Forelimb muscle (tissue), 1 donor: ENCODE data around the gene KRTAP10-11. TPM values are rescaled to one million over a fixed set of nuclear protein-coding genes. Genes with fewer than 3 reads are reported as not detected.
"Not testable (repeated sequence)": the region's sequence is repeated elsewhere in the genome, so short reads cannot be mapped to it uniquely, and the experiment has no call there.

ENCODE experiments used
- DNase-seq: peaks from one replicate; pipeline ENCODE4 v3.0.0-alpha.2; 2013; ENCODE audit warnings: low read depth
- polyA plus RNA-seq: library from polyadenylated mRNA; unstranded; fragments of 120-200 nt; gene quantifications from one replicate; pipeline ENCODE4 v1.2.1, GENCODE V29; 2013; ENCODE audit not compliant: insufficient read length

Gene KRTAP10-11
- polyA plus RNA-seq, 1 donor = not detected

DNA sequence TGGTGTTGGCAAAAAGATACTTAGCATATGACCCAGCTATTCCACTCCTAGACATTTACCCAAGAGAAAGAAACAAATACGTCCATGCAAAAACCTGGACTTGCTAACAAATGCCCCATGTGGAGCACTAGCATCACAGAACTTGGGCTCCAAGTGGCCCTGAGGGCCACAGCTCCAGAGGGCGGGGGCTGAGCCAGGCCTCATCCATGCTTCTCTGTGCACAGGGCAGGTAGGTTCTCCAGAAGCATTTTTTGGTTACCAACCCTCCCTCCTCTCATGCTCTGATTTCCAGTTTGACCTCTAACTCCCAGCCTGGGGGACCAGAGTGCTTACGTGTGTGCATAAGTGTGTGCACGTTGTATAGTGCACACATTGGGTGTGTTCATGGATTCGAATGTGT is 18.5 kb downstream of the KRTAP10-11 start:
- DNase-seq = no peak

DNA sequence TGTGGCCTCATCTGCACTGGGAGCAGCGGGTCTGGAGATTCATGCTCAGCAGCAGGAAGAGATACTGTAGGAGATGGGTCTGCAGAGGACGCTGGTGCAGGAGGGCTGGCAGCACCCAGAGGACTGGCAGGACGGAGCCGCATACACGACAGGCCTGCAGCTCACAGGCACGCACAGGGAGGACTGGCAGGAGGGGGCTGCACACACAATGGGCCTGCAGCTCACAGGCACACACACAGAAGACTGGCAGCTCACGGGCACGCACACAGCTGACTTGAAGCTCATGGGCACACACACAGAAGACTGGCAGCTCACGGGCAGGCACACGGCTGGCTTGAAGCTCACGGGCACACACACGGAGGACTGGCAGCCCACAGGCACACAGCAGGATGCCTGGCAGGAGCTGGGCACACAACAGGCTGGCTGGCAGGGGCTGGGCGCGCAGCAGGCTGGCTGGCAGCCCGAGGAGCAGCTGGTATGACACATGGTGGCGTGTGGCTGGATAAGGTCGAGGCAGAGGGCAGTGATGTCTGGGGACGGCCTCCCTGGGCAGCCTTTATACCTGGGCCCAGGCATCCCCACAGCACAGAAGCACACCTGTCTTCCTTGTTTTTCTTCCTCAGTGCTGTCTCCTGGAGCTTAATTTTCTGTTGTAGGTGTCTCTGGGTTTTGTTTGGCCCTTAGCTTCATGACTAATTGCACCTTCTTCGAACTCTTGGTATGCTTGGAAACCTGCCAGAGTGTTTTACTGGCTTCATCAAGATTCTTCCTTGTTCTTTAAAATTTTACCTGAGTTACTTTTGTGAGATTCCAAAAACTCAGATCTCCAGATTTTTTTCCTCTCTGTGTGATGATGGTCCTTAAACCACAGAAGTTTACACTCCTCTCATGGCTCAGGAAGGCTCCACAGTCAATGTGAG is 20.4 kb downstream of the KRTAP10-11 start, which contains the start of gene KRTAP12-2:
TSS of gene KRTAP12-2 (minus strand) at position 527 of the 920 bp plus-strand sequence. CDS start at position 486, 41 bp downstream.
- DNase-seq = no peak

- no peak for DNase-seq
Observed at GRCh38 chr21:44667612-44668011, 21.4 kb downstream of the KRTAP10-11 start.

GRCh38 chr21:44670642-44671432 is 24.6 kb downstream of the KRTAP10-11 start:
- DNase-seq = no peak

- DNase-seq = no peak
Observed at GRCh38 chr21:44671911-44672310, 25.7 kb downstream of the KRTAP10-11 start.

DNA sequence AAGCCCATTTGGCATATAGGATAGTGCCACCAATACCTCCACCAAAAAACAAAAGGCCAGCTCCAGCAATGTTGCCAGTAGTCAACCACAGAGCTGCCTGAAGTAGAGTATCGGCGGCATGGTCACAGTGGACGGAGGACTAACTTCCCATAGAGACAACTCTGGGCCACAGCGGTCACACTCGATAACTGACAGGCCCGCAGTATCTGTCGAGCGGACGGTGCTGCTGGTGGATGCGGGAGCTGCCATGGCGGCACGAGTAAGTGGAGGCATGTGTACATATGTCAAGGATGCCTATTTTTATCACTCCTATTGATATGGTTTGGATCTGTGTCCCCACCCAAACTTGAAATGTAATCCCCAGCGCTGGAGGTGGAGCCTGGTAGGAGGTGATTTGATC is 31.7 kb downstream of the KRTAP10-11 start:
- DNase-seq = no peak

DNA sequence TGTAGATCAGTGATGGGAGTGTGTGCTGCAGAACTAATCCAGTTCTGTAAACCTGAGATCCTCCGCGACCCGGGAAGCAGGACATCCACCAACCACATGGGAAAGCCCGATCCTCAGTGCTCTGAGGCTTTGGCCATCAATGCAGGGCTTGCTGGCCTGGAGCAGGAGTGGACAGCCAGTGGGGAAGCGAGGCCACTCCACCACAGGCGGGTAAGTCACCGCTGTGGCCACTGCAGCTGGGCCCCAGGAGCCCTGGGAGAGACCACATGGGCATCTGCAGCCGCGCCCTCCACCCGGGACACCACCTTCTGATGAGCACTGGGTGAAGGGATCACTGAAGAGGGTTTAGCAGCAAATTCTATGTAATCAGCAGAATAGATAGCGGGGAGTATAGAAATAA is 34.9 kb downstream of the KRTAP10-11 start:
- no peak for DNase-seq

GRCh38 chr21:44681861-44682579 is 35.8 kb downstream of the KRTAP10-11 start, which contains the start of gene KRTAP12-1:
Gene KRTAP12-1 (minus strand): TSS chr21:44682163. CDS start chr21:44682123, 40 bp downstream.
- no peak for DNase-seq

GRCh38 chr21:44682580-44683151 is 36.5 kb downstream of the KRTAP10-11 start:
- no peak for DNase-seq

- DNase-seq = no peak
Observed at GRCh38 chr21:44684077-44684476, 37.9 kb downstream of the KRTAP10-11 start.

DNA sequence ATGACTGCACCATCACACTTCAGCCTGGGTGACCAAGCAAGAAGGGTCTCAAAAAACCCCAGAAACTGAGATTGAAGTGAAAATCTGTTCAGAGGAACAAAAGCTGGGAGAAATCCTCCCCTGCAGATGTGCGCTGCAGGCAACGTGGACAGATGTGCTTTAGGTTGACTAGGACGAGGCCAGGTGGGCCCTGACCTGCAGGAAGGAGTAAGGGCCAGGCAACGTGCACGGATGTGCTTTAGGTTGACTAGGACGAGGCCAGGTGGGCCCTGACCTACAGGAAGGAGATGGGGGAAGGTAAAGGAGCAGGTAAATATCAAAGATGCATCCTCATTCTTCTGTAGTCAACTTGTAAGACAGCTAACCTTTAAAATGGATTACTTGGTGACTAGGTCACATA is 38.3 kb downstream of the KRTAP10-11 start:
- no peak for DNase-seq

DNA sequence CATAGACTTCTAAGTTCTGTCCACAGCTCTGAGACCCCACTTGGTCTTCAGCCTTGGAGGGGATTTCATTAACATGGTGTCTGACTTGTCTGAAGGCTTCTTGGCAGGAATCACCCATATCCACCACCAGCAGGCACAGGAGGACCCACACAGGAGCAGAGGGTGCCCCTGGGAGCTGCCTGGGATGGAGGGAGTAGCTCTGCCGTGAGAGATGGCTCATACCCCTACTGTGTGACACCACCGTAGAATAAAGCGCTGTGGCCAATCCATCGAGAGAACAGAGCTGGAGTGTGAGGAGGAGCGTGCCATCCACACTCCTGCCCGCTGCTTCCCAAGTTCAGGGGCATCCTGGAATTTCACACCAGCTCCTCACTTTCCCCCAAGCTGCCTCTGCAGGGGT is 38.8 kb downstream of the KRTAP10-11 start:
- not testable (repeated sequence) for DNase-seq

DNA sequence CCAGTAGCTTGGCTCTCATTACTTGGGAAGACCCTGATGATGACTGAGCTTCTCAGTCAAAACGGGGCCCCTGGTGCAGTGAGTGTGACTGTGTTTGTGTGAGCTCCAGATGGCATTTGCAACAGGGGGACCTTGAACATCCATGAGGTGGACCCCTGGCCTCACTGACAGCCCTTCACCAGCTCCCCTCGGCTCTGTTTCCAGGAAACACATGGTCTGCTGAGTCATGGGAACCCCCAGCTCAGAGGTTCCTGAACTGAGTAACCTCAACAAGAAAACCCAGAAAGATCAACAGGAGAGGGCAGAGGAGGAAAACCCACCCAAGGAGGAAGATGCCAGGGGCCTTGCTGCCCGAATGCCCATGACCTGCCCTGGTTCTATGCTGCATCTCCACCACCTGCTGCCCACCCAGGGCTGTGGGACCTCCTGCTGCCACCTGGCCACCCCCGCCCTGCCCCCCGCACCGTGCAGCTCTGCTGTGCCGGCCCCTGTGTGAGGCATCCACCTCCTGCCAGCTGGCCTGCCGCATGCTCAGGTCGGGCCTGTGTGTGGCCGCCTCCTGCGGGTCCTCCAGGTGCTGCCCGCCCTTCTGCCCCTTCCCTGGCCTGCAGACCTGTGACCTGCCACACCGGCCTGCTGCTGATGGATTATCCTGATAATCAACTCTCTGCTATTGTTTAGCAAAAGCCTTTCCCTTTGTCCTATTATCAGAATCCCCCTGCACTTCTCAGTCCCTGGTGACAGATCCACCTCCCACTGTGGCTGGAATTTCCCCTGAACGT is 40.0 kb downstream of the KRTAP10-11 start:
- DNase-seq = no peak

DNA sequence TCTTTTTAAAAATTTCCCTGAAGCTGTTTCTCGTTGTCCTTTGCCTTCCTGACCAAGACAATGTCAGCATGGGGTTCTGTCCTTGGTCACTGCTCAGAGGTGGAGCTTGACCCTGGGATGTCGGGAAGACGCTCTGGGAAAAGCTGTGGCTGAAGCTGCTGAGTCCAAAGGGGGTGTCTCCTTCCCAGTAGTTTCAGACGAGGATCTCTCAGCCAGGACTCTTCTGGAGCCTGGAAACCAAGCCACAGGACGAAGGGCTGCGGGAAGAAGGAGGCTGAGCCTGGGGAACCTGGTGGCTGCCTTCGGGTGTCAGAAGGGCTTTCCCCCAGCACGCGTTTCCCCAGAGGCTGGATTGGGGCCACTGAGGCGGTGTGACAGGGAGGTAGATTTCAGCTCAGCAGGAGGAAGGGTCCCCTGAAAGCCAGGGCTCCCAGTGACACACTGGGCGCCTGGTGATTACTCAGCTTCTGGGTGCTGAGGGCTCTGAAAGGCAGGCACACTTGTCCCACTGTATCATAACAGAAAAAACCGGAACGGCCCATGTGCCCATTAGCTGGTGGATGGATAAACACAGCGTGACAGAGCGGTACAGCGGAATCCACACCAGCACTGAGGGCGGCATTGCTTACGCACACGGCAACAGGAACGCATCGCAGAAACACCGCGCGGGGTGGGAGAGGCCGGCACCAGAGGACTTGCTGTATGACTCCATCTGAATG is 40.8 kb downstream of the KRTAP10-11 start:
- no peak for DNase-seq

DNA sequence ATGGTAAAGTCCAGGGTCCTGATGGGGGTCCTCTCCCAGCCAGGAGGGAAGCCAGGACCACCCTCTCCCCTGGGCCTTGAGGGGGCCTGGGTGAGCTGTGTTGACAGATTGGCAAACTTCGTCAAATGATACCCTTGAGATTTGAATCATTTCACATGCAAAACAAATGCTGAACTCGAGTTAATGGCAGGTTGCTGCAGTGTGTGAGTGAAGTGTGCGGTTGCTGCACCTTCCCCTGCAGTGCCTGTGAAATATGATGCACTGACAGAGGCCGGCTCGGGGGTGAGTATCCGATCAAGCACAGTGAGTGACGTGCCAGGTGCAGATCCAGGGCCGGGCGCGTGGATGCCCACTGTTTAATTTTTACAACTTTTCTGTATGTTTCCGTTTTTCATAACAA is 41.5 kb downstream of the KRTAP10-11 start:
- no peak for DNase-seq

DNA sequence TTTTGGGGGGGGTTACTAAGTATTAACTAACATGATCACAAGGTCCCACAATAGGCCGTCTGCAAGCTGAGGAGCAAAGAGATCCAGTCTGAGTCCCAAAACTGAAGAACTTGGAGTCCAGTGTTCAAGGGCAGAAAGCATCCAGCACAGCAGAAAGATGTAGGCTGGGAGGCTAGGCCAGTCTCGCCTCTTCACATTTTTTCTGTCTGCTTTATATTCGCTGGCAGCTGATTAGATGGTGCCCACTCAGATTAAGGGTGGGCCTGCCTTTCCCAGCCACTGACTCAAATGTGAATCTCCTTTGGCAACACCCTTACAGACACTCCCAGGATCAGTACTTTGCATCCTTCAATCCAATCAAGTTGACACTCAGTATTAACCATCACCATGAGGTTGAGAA is 43.5 kb downstream of the KRTAP10-11 start:
- DNase-seq = not testable (repeated sequence)

DNA sequence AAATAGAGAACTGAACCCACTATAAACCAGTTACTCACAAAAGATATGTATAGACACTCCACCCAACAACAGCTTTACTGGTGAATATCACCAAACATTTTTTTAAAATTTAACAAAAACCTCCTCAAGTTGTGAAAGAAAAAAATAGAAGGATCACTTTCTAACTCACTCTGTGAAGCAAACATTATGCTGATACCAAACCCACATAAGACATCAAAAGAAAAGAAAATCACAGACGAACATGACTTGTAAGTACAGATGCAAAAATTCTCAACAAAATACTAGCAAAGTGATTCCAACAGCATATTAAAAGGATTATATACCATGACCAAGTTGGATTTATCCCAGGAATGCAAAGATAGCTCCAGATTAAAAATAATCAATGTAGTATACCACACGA is 45.5 kb downstream of the KRTAP10-11 start:
- DNase-seq = no peak

DNA sequence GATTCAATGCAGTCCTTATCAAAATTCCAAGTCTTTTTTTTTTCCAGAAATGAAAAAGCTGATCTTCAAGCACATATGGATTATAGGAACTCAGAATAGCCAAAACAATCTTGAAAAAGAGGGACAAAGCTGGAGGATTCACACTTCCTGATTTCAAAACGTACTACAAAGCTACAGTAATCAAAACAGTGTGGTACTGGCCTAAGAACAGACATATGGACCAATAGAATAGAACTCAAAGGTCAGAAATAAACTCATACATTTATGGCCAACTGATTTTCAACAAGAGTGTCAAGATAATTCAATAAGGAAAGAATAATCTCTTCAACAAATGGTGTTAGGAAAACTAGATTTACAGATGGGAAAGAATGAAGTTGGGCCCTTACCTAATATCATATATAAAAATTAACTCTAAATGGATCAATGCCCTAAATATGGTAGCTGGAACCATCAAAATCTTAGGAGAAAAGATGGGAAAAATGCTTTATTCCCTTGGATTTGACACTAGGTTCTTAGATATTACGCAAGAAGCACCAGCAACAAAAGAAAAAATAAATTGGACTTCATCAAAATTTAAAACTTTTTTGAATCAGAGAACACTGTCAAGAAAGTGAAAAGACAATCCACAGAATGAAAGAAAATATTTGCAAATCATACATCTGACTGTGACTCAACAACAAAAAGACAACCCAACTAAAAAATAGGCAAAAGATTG is 46.7 kb downstream of the KRTAP10-11 start:
- no peak for DNase-seq

- DNase-seq = no peak
Observed at GRCh38 chr21:44694776-44695175, 48.6 kb downstream of the KRTAP10-11 start.
